ENCODE results near the gene GATM.

DNA sequence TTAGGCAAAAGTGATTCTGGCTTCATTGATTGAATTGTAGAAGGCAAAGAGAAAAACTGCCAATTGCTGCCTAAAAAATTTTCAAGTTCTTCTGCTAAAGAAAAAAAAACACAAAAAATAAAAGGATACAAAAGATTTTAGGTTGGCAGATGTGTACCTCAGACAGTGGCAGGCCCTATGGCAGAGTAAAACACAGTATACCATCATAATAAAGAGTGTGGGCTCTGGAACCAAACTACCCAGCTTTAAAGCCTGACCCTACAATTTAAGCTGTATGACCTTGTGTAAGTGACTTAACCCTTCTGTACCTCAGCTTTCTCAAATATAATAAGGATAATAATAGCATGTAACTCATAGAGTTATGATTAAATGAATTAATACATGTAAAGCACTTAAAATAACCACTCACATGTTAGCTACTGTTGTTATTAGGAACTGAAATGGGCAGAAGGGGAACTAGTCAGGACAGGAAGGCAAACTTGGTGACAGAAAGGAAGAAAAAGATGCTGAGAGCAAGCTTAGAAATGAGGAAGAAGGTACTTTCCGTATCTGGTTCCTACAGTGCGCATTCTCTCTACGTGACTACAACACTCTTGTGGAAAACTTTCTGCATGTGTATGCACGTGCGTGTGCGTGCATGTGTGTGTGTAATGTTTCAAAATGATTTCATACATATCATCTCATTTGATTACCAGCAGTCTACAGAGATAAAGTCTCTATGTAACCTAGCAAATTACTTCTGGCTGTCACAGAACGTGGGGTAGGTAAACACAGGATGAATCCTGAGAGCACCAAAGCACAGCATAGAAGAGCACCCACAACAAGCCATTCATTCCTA, 13.6 kb upstream of the GATM start:
- no peak for TF ChIP-seq CTCF (IDR thresholded peaks at IDR 0.05)
- no peak for TF ChIP-seq POLR2A (IDR thresholded peaks at IDR 0.05)
- no peak for TF ChIP-seq POLR2AphosphoS5 (IDR thresholded peaks at IDR 0.05)
